Neural cell (in vitro differentiated cells): Measurements from ENCODE around the gene KCTD21.

Source experiments
- CTCF ChIP-seq: fragments of 450-650 bp; IDR thresholded peaks from 2 replicates; pipeline ENCODE4 v1.5.1; 2014; ENCODE audit warnings: antibody characterized with exemption, mild to moderate bottlenecking, moderate library complexity; ENCODE audit not compliant: poor library complexity, severe bottlenecking
- EZH2 ChIP-seq: fragments of 200-600, 300-800 bp; shearing (Covaris generic), sonication (generic); IDR thresholded peaks from 2 replicates; pipeline ENCODE4 v1.6.1; 2014; ENCODE audit warnings: antibody characterized with exemption, low read length, borderline replicate concordance, mild to moderate bottlenecking; ENCODE audit not compliant: insufficient read depth, poor library complexity, severe bottlenecking
- POLR2AphosphoS5 ChIP-seq: IDR thresholded peaks from 2 replicates; pipeline ENCODE4 v1.6.1; 2012
- REST ChIP-seq: IDR thresholded peaks from 2 replicates; pipeline ENCODE4 v1.6.1; 2012; ENCODE audit warnings: borderline replicate concordance

GRCh38 chr11:78170413-78170812, 18.0 kb downstream of the KCTD21 start:
- no peak for TF ChIP-seq CTCF
- TF ChIP-seq REST, result no peak
- no peak for TF ChIP-seq EZH2
- TF ChIP-seq POLR2AphosphoS5, result no peak
